Retinal pigment epithelial cell (primary cell): ENCODE results near the gene PYGB.

Source experiments
- DNase-seq: peaks from one replicate; pipeline ENCODE4 v3.0.0-alpha.2; 2010; ENCODE audit warnings: low read depth
- H3K4me3 ChIP-seq: 2 replicates; pipeline ENCODE4 v1.5.1; 2011; ENCODE audit warnings: mild to moderate bottlenecking, low read length, control low read depth, moderate library complexity
- TF ChIP-seq, protein P1 (sequence below): conservative IDR thresholded peaks from 2 replicates; pipeline ENCODE4 v1.5.1; 2011; ENCODE audit warnings: low read depth, low read length, control low read depth, inconsistent platforms

PYGB gene

DNA sequence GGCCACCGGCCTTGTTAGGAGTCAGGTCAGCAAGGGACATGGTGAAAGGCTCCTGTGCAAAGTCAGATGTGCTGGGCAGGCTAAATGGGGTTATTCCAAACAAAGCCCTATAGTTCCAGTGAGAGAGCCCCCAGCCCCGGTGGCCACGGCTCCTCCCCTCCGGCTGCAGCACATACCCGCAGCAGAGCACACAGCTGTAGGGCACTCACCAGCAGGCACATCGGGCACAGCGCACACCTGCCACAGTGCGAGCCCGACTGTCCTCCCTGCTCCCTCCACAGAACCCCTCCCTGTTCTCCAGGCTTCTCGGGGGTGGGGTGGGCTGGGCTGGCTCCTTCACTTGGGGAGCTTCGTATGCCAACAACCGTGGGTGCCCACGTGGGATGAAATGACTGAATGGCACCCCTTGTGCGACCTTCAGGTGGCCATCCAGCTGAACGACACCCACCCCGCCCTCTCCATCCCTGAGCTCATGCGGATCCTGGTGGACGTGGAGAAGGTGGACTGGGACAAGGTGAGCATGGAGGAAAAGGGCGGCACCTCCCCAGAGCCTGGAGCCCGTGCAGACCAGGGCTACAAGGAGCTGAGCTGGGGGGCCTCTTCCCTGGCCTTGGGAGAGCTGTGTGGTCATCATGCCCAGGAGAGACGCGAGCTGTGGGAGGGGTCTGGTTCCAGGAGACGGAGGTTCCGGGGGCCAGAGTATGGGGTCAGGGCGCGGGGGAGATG lies 30.9 kb downstream of the PYGB start:
- DNase-seq = no peak
- TF ChIP-seq, protein P1, sequence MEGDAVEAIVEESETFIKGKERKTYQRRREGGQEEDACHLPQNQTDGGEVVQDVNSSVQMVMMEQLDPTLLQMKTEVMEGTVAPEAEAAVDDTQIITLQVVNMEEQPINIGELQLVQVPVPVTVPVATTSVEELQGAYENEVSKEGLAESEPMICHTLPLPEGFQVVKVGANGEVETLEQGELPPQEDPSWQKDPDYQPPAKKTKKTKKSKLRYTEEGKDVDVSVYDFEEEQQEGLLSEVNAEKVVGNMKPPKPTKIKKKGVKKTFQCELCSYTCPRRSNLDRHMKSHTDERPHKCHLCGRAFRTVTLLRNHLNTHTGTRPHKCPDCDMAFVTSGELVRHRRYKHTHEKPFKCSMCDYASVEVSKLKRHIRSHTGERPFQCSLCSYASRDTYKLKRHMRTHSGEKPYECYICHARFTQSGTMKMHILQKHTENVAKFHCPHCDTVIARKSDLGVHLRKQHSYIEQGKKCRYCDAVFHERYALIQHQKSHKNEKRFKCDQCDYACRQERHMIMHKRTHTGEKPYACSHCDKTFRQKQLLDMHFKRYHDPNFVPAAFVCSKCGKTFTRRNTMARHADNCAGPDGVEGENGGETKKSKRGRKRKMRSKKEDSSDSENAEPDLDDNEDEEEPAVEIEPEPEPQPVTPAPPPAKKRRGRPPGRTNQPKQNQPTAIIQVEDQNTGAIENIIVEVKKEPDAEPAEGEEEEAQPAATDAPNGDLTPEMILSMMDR = no peak
- H3K4me3 ChIP-seq = no peak overlapping the region

DNA sequence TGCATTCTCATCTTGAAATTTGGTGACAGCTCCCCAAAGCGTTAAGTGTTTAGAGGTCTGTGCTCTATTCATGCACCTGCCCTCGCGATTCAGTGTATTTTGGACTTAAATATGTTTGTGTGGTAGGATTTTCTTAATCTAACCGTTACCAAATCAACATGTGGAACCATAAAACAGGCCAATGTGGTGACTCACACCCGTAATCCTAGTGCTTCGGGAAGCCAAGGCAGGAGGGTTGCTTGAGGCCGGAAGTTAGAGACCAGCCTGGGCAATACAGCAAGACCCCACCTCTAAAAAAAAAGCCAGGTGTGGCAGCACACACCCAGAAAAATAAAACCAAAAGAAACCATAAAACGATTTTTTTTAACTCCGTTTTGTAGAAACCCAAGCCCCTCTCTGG lies 31.5 kb downstream of the PYGB start:
- H3K4me3 ChIP-seq = no peak overlapping the region
- TF ChIP-seq, protein P1 = no peak
- no peak for DNase-seq

DNA sequence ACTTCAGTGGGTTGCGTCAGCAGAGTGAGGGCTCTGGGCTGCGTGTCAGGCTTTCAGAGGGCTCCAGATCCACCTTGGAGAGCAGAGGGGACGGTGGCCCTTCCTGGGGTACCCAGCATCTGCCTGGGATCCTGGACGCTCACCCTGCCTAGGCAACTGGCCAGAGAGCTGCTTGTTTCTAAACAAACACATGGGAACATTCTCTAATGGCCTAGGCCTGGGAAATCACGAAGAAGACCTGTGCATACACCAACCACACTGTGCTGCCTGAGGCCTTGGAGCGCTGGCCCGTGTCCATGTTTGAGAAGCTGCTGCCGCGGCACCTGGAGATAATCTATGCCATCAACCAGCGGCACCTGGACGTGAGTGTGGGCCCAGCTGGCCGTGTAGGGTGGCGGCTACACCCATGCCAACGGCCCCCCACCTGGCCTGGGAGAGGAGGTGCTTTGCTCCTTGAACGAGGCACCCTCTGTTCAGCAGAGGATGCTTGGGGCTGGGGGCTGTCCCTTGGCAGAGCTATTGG lies 32.2 kb downstream of the PYGB start:
- H3K4me3 ChIP-seq = no peak overlapping the region
- no peak for DNase-seq
- TF ChIP-seq, protein P1 = no peak

DNA sequence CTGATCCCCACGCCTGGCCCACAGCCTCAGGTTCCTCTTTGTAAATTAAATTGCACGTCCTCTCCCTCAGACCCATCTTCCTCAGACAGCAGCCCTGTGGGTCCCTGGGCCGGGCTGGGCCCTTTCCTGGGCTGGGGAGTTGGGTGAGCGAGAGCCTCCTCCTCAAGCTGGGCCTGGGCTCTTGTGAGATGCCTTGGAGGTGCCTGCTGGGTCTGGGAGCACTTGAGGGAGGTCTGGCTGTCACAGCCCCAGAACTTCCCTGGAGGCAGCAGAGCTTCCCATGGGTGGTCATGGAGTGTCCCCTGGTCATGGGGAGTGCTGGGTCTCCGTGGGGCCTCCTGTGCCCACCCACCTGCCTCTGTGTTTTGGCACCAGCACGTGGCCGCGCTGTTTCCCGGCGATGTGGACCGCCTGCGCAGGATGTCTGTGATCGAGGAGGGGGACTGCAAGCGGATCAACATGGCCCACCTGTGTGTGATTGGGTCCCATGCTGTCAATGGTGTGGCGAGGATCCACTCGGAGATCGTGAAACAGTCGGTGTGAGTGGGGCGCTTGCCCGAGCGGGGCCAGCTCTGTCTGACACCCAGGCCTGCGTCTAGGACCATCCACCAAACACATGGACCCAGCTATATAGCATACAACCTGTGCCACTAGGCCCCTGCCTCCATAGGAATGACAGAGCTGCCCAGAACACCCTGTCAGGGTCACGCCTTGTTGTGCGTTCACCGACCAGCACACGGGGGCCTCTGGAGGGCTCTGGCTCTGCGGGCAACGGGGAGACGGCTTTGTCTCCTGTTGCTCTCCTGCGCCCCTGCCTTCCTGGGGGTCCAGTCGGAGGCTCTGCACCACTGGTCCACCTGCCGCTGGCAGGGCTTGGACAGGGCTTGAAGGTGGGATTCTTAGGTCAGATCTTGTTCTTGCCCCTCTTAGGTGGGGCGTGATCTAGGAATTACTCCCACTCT lies 33.0 kb downstream of the PYGB start:
- no peak overlapping the region for H3K4me3 ChIP-seq
- DNase-seq = no peak
- TF ChIP-seq, protein P1 = no peak

DNA sequence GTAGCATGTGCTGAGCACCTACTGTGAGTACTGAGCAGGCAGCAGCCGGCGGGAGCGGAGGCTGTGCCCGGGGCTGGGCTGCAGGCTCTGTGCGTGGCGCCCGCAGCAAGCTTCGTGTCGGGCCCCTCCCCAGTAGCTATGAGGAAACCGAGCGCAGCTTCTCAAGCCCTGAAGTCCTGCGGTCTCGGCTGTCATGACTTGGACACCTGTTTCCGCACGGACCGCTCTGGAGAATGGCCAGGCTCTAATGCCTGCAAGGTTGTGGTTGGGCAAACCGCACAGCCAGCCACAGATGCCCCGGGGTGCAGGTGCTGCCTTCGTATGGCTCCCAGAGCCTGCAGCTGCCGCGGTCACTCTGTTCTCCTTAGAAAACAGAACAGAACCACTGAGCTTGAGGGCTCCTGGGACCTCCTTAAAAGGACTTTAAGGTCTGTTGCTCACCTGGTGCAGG lies 33.7 kb downstream of the PYGB start:
- TF ChIP-seq, protein P1 = no peak
- H3K4me3 ChIP-seq = no peak overlapping the region
- DNase-seq = no peak

DNA sequence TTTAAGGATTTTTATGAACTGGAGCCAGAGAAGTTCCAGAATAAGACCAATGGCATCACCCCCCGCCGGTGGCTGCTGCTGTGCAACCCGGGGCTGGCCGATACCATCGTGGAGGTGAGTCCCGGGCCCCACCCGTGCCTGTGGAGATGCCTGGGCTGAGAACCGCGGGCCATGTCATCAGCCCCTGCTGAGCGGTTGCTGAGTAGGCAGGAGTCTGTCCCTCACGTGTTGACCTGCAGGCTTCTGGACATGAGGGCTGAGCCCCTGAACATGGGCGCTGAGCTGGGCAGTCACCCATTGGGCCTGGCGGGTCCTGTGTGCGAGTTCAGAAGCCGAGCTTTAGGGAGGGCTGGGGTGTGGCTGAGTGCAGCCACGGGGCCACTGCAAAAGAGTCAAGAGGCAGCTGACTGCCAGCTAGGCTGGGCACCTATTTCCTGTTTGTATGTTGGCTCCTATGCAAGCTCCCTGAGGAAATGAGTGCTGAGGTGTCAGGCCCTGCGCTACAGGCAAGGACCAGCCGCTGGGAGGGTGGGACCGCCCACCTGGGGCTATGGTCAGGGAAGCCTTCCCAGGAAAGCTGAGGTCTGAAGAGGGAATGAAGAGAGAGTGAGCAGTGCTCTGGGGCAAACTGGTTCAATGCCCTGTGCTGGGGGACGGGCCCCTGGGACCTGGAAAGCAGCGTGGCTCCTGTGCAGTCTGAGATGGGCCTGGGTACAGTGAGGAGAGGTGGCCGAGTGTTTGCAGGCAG lies 34.3 kb downstream of the PYGB start:
- DNase-seq = no peak
- TF ChIP-seq, protein P1 = no peak
- H3K4me3 ChIP-seq = no peak overlapping the region
